Measurements from ENCODE around the gene NDFIP2.

The NDFIP2 gene

GRCh38 chr13:79480954-79481684, at the start of gene NDFIP2:
TSS of gene NDFIP2 (plus strand) at chr13:79481155. CDS start at chr13:79481204, 49 bp downstream.
- peak; percentile 97 to 99 (median 98) for DNase-seq

GRCh38 chr13:79432086-79432485, 48.9 kb upstream of the NDFIP2 start:
- no peak for DNase-seq

- no peak for DNase-seq
Observed at GRCh38 chr13:79432992-79433391, 48.0 kb upstream of the NDFIP2 start.

- DNase-seq: no peak
Observed at GRCh38 chr13:79434556-79434955, 46.4 kb upstream of the NDFIP2 start.

GRCh38 chr13:79435561-79435990, 45.4 kb upstream of the NDFIP2 start:
- no peak for DNase-seq

- DNase-seq: no peak
Observed at GRCh38 chr13:79439275-79439674, 41.7 kb upstream of the NDFIP2 start.

- DNase-seq: no peak
Observed at GRCh38 chr13:79440958-79441528, 39.9 kb upstream of the NDFIP2 start.

GRCh38 chr13:79442221-79442620, 38.7 kb upstream of the NDFIP2 start:
- DNase-seq: no peak

GRCh38 chr13:79442706-79443105, 38.2 kb upstream of the NDFIP2 start:
- no peak for DNase-seq

- no peak for DNase-seq
Observed at GRCh38 chr13:79445968-79446645, 34.8 kb upstream of the NDFIP2 start.

GRCh38 chr13:79447141-79447540, 33.8 kb upstream of the NDFIP2 start:
- no peak for DNase-seq

- no peak for DNase-seq
Observed at GRCh38 chr13:79447741-79448140, 33.2 kb upstream of the NDFIP2 start.

- no peak for DNase-seq
Observed at GRCh38 chr13:79448413-79448812, 32.5 kb upstream of the NDFIP2 start.

GRCh38 chr13:79450110-79450509, 30.8 kb upstream of the NDFIP2 start:
- no peak for DNase-seq

- DNase-seq: no peak
Observed at GRCh38 chr13:79451500-79451962, 29.4 kb upstream of the NDFIP2 start.

GRCh38 chr13:79452239-79452913, 28.6 kb upstream of the NDFIP2 start:
- DNase-seq: no peak

- no peak for DNase-seq
Observed at GRCh38 chr13:79455331-79455730, 25.6 kb upstream of the NDFIP2 start.

- no peak for DNase-seq
Observed at GRCh38 chr13:79456051-79456450, 24.9 kb upstream of the NDFIP2 start.

GRCh38 chr13:79456656-79457365, 24.1 kb upstream of the NDFIP2 start:
- no peak for DNase-seq

- no peak for DNase-seq
Observed at GRCh38 chr13:79457390-79457789, 23.6 kb upstream of the NDFIP2 start.

- DNase-seq: no peak
Observed at GRCh38 chr13:79457948-79458347, 23.0 kb upstream of the NDFIP2 start.

GRCh38 chr13:79458436-79458835, 22.5 kb upstream of the NDFIP2 start:
- no peak for DNase-seq

- DNase-seq: no peak
Observed at GRCh38 chr13:79459906-79460305, 21.0 kb upstream of the NDFIP2 start.

All from NCI-H1417 (cell line).